GM21367 (cell line): ENCODE measurements around the gene LRRN1.

Experiments used
- ATAC-seq: cut with Tn5 transposase; IDR thresholded peaks from one replicate; pipeline ENCODE4 v1.9.1; 2021; ENCODE audit not compliant: unreplicated experiment

LRRN1 gene

DNA sequence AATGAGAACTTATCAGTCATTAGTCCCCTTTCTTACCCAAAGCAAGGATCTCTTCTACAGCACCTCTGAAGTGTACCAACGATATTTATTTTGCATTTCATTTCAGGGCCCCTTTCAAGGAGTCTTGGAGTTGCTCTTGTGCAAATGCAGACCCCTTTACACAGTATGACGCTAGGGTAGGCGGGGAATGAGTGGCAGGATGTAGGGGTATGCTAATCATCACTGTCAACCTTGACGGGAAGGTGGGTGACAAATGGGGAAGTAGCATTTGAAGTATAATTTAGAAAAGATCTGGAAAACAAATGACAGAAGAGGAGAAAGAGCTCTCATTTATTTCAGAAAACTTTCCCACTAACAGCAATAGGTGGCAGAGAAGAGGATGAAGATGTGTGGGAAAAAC, 94.4 kb downstream of the LRRN1 start:
- ATAC-seq, result no peak
